LNCaP clone FGC (cell line): Measurements from ENCODE around the gene B4GALT3.

Experiments used
- DNase-seq: peaks from one replicate; pipeline ENCODE4 v3.0.0-alpha.2; 2011; ENCODE audit warnings: low read depth
- H3K4me3 ChIP-seq: 2 replicates; pipeline ENCODE4 v1.5.1; 2011; ENCODE audit warnings: mild to moderate bottlenecking, low read depth, low read length, control low read depth
- CTCF ChIP-seq: IDR thresholded peaks from 2 replicates; pipeline ENCODE4 v1.5.1; 2012; ENCODE audit warnings: mild to moderate bottlenecking; ENCODE audit not compliant: control insufficient read depth, insufficient read depth; ENCODE audit errors: extremely low read depth

The B4GALT3 gene

GRCh38 chr1:161201836-161202712 is 24.8 kb upstream of the B4GALT3 start, which contains the start of gene NDUFS2:
Gene NDUFS2 (plus strand): TSS chr1:161202367. CDS start chr1:161202386, 19 bp downstream.
- TF ChIP-seq CTCF: peak; percentile 33; the same call in 1 of the 2 replicates
- peak; percentile 99 for DNase-seq
- H3K4me3 ChIP-seq: peak within 1 kb of the TSS; percentile 86

- TF ChIP-seq CTCF: no peak
- peak overlapping the region; percentile 86 for H3K4me3 ChIP-seq
- DNase-seq: no peak
Measured at GRCh38 chr1:161200992-161201835, 23.9 kb upstream of the B4GALT3 start.

- no peak for DNase-seq
- TF ChIP-seq CTCF: no peak
- no peak overlapping the region for H3K4me3 ChIP-seq
Measured at GRCh38 chr1:161200421-161200991, 23.2 kb upstream of the B4GALT3 start.

- DNase-seq: no peak
- no peak overlapping the region for H3K4me3 ChIP-seq
- no peak for TF ChIP-seq CTCF
Measured at GRCh38 chr1:161199506-161200139, 22.3 kb upstream of the B4GALT3 start.

GRCh38 chr1:161198897-161199431 is 21.7 kb upstream of the B4GALT3 start, which contains the start of gene ADAMTS4:
Gene ADAMTS4 (minus strand): TSS chr1:161199054. CDS start chr1:161198627, 427 bp downstream.
- DNase-seq: no peak
- no peak for TF ChIP-seq CTCF
- H3K4me3 ChIP-seq: no peak within 1 kb of the TSS

GRCh38 chr1:161198194-161198896 is 21.0 kb upstream of the B4GALT3 start:
- H3K4me3 ChIP-seq: no peak overlapping the region
- no peak for TF ChIP-seq CTCF
- no peak for DNase-seq
